ENCODE data around the gene SLC35C1.

SLC35C1 gene

DNA sequence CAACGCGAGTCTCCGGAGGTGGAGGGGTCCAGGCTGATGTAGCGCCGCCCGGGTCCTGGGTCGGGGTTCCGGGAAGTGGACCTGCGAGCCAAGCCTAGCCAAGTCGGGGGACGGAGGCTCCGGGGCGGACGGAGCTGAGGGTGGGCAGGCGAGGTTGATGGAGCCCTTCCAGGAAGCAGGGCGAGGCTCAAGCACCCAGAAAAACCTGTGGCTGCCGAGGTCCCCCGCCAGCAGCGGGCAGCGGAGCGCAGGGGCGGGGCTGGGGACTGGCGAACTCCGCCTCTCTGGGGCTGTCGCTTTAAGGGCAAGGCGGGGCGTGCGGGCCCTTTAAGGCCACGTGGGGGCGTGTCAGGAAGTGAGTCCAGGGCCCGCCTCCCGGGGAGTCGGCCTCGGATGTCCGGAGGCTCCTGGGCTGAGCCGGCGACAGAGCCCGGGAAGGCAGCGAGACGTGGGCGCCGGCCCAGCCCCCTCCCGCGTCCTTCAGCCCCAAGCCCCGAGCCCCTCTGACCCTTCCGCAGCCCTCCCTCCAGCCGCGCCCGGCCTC lies at the start of gene SLC35C1:
SLC35C1 (plus strand) TSS at position 389 of the 544 bp plus-strand sequence. CDS start 653 bp downstream, outside the sequence.
- peak within 1 kb of the TSS; percentile 56 for H3K9ac ChIP-seq
- H3K4me1 ChIP-seq (ENCODE audit: low read depth, poor library complexity, severe bottlenecking) = peaks cover 33% of the 10 kb centered on the region
- H4K20me1 ChIP-seq (ENCODE audit: insufficient read depth) = no peaks in the 10 kb centered on the region
- H3K36me3 ChIP-seq (ENCODE audit: insufficient read depth) = no peaks in the 10 kb centered on the region
- no peak within 1 kb of the TSS for H3K4me3 ChIP-seq (IDR thresholded peaks at IDR 0.05; ENCODE audit: insufficient read depth, low read depth, low read length)
- no peak for TF ChIP-seq CTCF (conservative IDR thresholded peaks at IDR 0.05; ENCODE audit: low read depth, low read length)
- H3K4me2 ChIP-seq = peak within 1 kb of the TSS; percentile 94
- peaks cover 28% of the 10 kb centered on the region for H3K79me2 ChIP-seq (ENCODE audit: insufficient read depth, low read depth)
- no peaks in the 10 kb centered on the region for H3K27me3 ChIP-seq (ENCODE audit: insufficient read depth, low read depth)
- H2AFZ ChIP-seq (ENCODE audit: low read depth) = peak within 1 kb of the TSS; percentile 86
- H3K27ac ChIP-seq = peak within 1 kb of the TSS; percentile 52

DNA sequence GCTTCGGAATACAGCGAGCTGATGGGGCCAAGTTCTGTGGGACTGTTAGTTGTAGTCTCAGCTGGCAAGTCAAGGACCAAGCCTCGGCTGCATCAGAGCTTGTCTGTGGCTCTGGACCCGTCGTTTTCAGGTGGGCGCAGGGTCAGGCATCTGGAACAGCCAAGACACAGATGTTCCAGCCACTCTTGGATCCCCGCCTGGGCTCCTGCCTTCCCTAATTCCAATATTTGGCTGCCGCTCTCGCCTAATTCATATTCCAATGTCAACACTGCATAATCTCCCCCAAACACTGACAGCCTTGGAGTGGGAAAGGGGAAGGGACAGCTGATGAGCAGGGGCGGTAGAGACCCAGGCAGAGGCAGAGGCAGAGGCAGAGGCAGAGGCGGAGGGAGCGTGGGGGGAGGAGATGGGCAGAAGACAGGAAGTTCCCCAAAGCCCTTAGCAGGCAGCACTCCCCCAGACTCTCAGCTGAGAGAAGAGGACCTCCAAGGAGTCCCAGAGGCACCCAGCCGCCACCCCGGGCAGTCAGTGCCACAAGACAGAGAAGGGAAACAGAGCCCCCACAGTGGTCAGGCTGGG lies 49.6 kb upstream of the SLC35C1 start:
- no peaks in the 10 kb centered on the region for H3K36me3 ChIP-seq (ENCODE audit: insufficient read depth)
- H3K4me3 ChIP-seq (IDR thresholded peaks at IDR 0.05; ENCODE audit: insufficient read depth, low read depth, low read length) = no peak overlapping the region
- TF ChIP-seq CTCF (conservative IDR thresholded peaks at IDR 0.05; ENCODE audit: low read depth, low read length) = no peak
- H3K4me1 ChIP-seq (ENCODE audit: low read depth, poor library complexity, severe bottlenecking) = no peaks in the 10 kb centered on the region
- H4K20me1 ChIP-seq (ENCODE audit: insufficient read depth) = no peaks in the 10 kb centered on the region
- no peaks in the 10 kb centered on the region for H3K79me2 ChIP-seq (ENCODE audit: insufficient read depth, low read depth)
- no peak overlapping the region for H3K4me2 ChIP-seq
- no peak overlapping the region for H3K27ac ChIP-seq
- no peaks in the 10 kb centered on the region for H3K27me3 ChIP-seq (ENCODE audit: insufficient read depth, low read depth)
- H2AFZ ChIP-seq (ENCODE audit: low read depth) = no peak overlapping the region
- H3K9ac ChIP-seq = no peak overlapping the region

GRCh38 chr11:45756384-45757010 lies 48.5 kb upstream of the SLC35C1 start:
- H3K4me2 ChIP-seq = no peak overlapping the region
- no peaks in the 10 kb centered on the region for H4K20me1 ChIP-seq (ENCODE audit: insufficient read depth)
- H3K36me3 ChIP-seq (ENCODE audit: insufficient read depth) = no peaks in the 10 kb centered on the region
- no peaks in the 10 kb centered on the region for H3K4me1 ChIP-seq (ENCODE audit: low read depth, poor library complexity, severe bottlenecking)
- H2AFZ ChIP-seq (ENCODE audit: low read depth) = no peak overlapping the region
- H3K27ac ChIP-seq = no peak overlapping the region
- no peak overlapping the region for H3K4me3 ChIP-seq (IDR thresholded peaks at IDR 0.05; ENCODE audit: insufficient read depth, low read depth, low read length)
- H3K79me2 ChIP-seq (ENCODE audit: insufficient read depth, low read depth) = no peaks in the 10 kb centered on the region
- H3K27me3 ChIP-seq (ENCODE audit: insufficient read depth, low read depth) = no peaks in the 10 kb centered on the region
- no peak overlapping the region for H3K9ac ChIP-seq
- TF ChIP-seq CTCF (conservative IDR thresholded peaks at IDR 0.05; ENCODE audit: low read depth, low read length) = no peak

GRCh38 chr11:45757672-45758071 lies 47.3 kb upstream of the SLC35C1 start:
- Histone ChIP-seq H3K4me3 (IDR thresholded peaks at IDR 0.05; ENCODE audit: insufficient read depth, low read depth, low read length) (no peak overlapping the region), H3K36me3 (ENCODE audit: insufficient read depth) (no peaks in the 10 kb centered on the region), H3K9ac (no peak overlapping the region), H4K20me1 (ENCODE audit: insufficient read depth) (no peaks in the 10 kb centered on the region), H3K27me3 (ENCODE audit: insufficient read depth, low read depth) (no peaks in the 10 kb centered on the region), H3K79me2 (ENCODE audit: insufficient read depth, low read depth) (no peaks in the 10 kb centered on the region), H3K4me1 (ENCODE audit: low read depth, poor library complexity, severe bottlenecking) (no peaks in the 10 kb centered on the region), H2AFZ (ENCODE audit: low read depth) (no peak overlapping the region), H3K27ac (no peak overlapping the region), H3K4me2 (no peak overlapping the region)
- TF ChIP-seq CTCF (conservative IDR thresholded peaks at IDR 0.05; ENCODE audit: low read depth, low read length) = no peak

Data from KMS-11 (cell line).